Measurements from ENCODE around the gene HSDL2.

HSDL2 gene

DNA sequence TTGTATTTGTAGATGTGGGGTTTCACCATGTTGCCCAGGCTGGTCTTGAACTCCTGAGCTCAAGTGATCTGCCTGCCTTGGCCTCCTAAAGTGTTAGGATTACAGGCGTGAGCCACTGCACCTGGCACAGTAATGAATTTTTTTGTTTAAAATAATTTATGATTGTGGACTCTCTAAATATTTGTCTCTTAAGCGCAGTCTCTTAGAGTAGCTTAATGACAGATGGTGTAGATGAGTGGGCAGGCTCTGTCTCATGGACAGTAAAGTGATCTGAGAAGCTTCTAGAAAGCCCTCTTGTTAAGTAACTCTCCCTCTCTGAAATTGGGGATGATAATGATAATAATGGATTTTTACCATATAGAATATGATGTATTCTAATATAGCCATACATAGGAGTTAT lies 59.3 kb downstream of the HSDL2 start:
- Histone ChIP-seq H3K36me3 (ENCODE audit: control insufficient read depth, insufficient read depth, low read length) (no peaks in the 10 kb centered on the region), H3K9ac (ENCODE audit: low read length) (no peak overlapping the region), H3K27me3 (ENCODE audit: control insufficient read depth, insufficient read depth, low read length) (no peaks in the 10 kb centered on the region), H3K4me3 (ENCODE audit: low read length) (no peak overlapping the region), H3K9me3 (ENCODE audit: control insufficient read depth, low read length) (no peaks in the 10 kb centered on the region), H3K4me1 (ENCODE audit: control insufficient read depth, insufficient read depth, low read length) (no peaks in the 10 kb centered on the region)

DNA sequence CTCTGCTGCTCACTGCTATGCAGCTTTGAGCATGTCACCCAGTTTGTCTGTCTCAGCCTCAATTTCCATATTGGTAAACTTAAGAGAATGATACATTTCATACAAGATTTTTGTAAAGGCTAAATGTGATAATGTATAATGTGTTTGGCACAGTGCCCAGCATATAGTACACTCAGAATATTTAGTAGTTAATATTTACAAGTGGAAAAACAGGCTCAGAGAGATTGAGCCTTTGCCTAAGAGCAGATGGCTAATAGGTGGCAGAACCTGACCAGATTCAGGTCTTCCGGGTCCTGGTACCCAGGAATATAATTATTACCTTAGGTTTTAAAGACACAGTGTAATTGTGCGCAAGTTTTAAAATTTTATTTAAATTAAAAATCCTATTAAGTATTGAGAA lies 59.9 kb downstream of the HSDL2 start:
- no peak overlapping the region for H3K9ac ChIP-seq (ENCODE audit: low read length)
- H3K9me3 ChIP-seq (ENCODE audit: control insufficient read depth, low read length), result no peaks in the 10 kb centered on the region
- H3K27me3 ChIP-seq (ENCODE audit: control insufficient read depth, insufficient read depth, low read length), result no peaks in the 10 kb centered on the region
- H3K36me3 ChIP-seq (ENCODE audit: control insufficient read depth, insufficient read depth, low read length), result no peaks in the 10 kb centered on the region
- H3K4me1 ChIP-seq (ENCODE audit: control insufficient read depth, insufficient read depth, low read length), result no peaks in the 10 kb centered on the region
- H3K4me3 ChIP-seq (ENCODE audit: low read length), result no peak overlapping the region

- no peaks in the 10 kb centered on the region for H3K9me3 ChIP-seq (ENCODE audit: control insufficient read depth, low read length)
- no peaks in the 10 kb centered on the region for H3K27me3 ChIP-seq (ENCODE audit: control insufficient read depth, insufficient read depth, low read length)
- H3K9ac ChIP-seq (ENCODE audit: low read length), result no peak overlapping the region
- no peaks in the 10 kb centered on the region for H3K36me3 ChIP-seq (ENCODE audit: control insufficient read depth, insufficient read depth, low read length)
- no peak overlapping the region for H3K4me3 ChIP-seq (ENCODE audit: low read length)
- H3K4me1 ChIP-seq (ENCODE audit: control insufficient read depth, insufficient read depth, low read length), result no peaks in the 10 kb centered on the region
These were observed 63.3 kb downstream of the HSDL2 start for GRCh38 chr9:112443200-112443599.

GRCh38 chr9:112443636-112444035 lies 63.7 kb downstream of the HSDL2 start:
- no peak overlapping the region for H3K9ac ChIP-seq (ENCODE audit: low read length)
- no peak overlapping the region for H3K4me3 ChIP-seq (ENCODE audit: low read length)
- no peaks in the 10 kb centered on the region for H3K9me3 ChIP-seq (ENCODE audit: control insufficient read depth, low read length)
- no peaks in the 10 kb centered on the region for H3K4me1 ChIP-seq (ENCODE audit: control insufficient read depth, insufficient read depth, low read length)
- no peaks in the 10 kb centered on the region for H3K36me3 ChIP-seq (ENCODE audit: control insufficient read depth, insufficient read depth, low read length)
- no peaks in the 10 kb centered on the region for H3K27me3 ChIP-seq (ENCODE audit: control insufficient read depth, insufficient read depth, low read length)

GRCh38 chr9:112445196-112445595 lies 65.3 kb downstream of the HSDL2 start:
- no peak overlapping the region for H3K9ac ChIP-seq (ENCODE audit: low read length)

GRCh38 chr9:112446080-112446479 lies 66.2 kb downstream of the HSDL2 start:
- Histone ChIP-seq H3K4me3 (ENCODE audit: low read length) (no peak overlapping the region), H3K27me3 (ENCODE audit: control insufficient read depth, insufficient read depth, low read length) (no peaks in the 10 kb centered on the region), H3K36me3 (ENCODE audit: control insufficient read depth, insufficient read depth, low read length) (no peaks in the 10 kb centered on the region), H3K9me3 (ENCODE audit: control insufficient read depth, low read length) (no peaks in the 10 kb centered on the region), H3K9ac (ENCODE audit: low read length) (no peak overlapping the region), H3K4me1 (ENCODE audit: control insufficient read depth, insufficient read depth, low read length) (no peaks in the 10 kb centered on the region)

More at GRCh38 chr9:112445196-112445595, 65.3 kb downstream of the HSDL2 start:
- Histone ChIP-seq H3K4me1 (ENCODE audit: control insufficient read depth, insufficient read depth, low read length) (no peaks in the 10 kb centered on the region), H3K27me3 (ENCODE audit: control insufficient read depth, insufficient read depth, low read length) (no peaks in the 10 kb centered on the region), H3K4me3 (ENCODE audit: low read length) (no peak overlapping the region), H3K9me3 (ENCODE audit: control insufficient read depth, low read length) (no peaks in the 10 kb centered on the region), H3K36me3 (ENCODE audit: control insufficient read depth, insufficient read depth, low read length) (no peaks in the 10 kb centered on the region)

- no peaks in the 10 kb centered on the region for H3K4me1 ChIP-seq (ENCODE audit: control insufficient read depth, insufficient read depth, low read length)
- no peaks in the 10 kb centered on the region for H3K9me3 ChIP-seq (ENCODE audit: control insufficient read depth, low read length)
- H3K9ac ChIP-seq (ENCODE audit: low read length), result no peak overlapping the region
These were observed 66.6 kb downstream of the HSDL2 start for GRCh38 chr9:112446526-112446925.

DNA sequence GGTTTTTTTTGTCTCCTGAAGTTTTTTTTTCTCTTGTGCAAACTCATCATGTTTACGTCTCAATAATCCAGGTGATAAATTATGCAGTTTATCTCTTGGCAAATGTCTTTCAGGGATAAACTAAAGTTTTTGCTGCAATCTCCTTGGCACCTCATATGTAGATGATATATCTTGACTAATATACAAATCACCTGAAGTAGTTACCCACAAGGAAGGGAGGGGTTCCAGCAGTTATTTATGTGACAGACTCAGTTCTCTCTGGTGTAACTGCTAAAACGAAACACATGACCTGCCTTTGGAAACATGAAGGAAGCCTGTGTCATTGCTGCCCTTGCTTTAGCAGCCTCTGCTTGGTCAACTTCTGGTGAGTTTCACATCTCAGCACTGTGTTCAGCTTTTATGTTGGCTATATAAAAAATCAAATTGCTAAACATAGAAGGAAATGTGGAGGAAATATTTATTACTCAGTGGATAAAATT lies 67.4 kb downstream of the HSDL2 start:
- H3K4me1 ChIP-seq (ENCODE audit: control insufficient read depth, insufficient read depth, low read length), result no peaks in the 10 kb centered on the region
- H3K27me3 ChIP-seq (ENCODE audit: control insufficient read depth, insufficient read depth, low read length), result no peaks in the 10 kb centered on the region
- H3K4me3 ChIP-seq (ENCODE audit: low read length), result no peak overlapping the region
- H3K9me3 ChIP-seq (ENCODE audit: control insufficient read depth, low read length), result no peaks in the 10 kb centered on the region
- H3K9ac ChIP-seq (ENCODE audit: low read length), result no peak overlapping the region
- no peaks in the 10 kb centered on the region for H3K36me3 ChIP-seq (ENCODE audit: control insufficient read depth, insufficient read depth, low read length)

More at GRCh38 chr9:112446526-112446925, 66.6 kb downstream of the HSDL2 start:
- Histone ChIP-seq H3K36me3 (ENCODE audit: control insufficient read depth, insufficient read depth, low read length) (no peaks in the 10 kb centered on the region), H3K27me3 (ENCODE audit: control insufficient read depth, insufficient read depth, low read length) (no peaks in the 10 kb centered on the region), H3K4me3 (ENCODE audit: low read length) (no peak overlapping the region)

GRCh38 chr9:112462855-112463254 lies 82.9 kb downstream of the HSDL2 start:
- Histone ChIP-seq H3K36me3 (ENCODE audit: control insufficient read depth, insufficient read depth, low read length) (no peaks in the 10 kb centered on the region), H3K9me3 (ENCODE audit: control insufficient read depth, low read length) (no peaks in the 10 kb centered on the region), H3K4me3 (ENCODE audit: low read length) (no peak overlapping the region), H3K27me3 (ENCODE audit: control insufficient read depth, insufficient read depth, low read length) (no peaks in the 10 kb centered on the region), H3K4me1 (ENCODE audit: control insufficient read depth, insufficient read depth, low read length) (no peaks in the 10 kb centered on the region), H3K9ac (ENCODE audit: low read length) (no peak overlapping the region)

DNA sequence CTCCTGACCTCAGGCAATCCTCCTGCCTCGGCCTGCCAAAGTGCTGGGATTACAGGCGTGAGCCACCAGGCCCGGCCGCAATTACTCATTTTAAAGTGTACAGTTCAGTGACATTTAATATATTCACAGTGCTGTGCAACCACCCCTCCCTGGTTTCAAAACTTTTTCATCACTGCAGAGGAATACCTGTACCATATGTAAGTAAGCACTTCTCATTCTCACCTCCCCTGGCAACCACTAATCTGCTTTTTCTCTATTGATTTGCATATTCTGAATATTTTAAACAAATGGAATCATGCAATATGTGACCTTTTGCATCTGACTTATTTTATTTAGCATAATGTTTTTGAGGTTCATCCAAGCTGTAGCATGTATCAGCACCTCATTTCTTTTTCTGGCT lies 85.4 kb downstream of the HSDL2 start:
- Histone ChIP-seq H3K9ac (ENCODE audit: low read length) (no peak overlapping the region), H3K36me3 (ENCODE audit: control insufficient read depth, insufficient read depth, low read length) (no peaks in the 10 kb centered on the region), H3K27me3 (ENCODE audit: control insufficient read depth, insufficient read depth, low read length) (no peaks in the 10 kb centered on the region), H3K9me3 (ENCODE audit: control insufficient read depth, low read length) (no peaks in the 10 kb centered on the region), H3K4me3 (ENCODE audit: low read length) (no peak overlapping the region), H3K4me1 (ENCODE audit: control insufficient read depth, insufficient read depth, low read length) (no peaks in the 10 kb centered on the region)

DNA sequence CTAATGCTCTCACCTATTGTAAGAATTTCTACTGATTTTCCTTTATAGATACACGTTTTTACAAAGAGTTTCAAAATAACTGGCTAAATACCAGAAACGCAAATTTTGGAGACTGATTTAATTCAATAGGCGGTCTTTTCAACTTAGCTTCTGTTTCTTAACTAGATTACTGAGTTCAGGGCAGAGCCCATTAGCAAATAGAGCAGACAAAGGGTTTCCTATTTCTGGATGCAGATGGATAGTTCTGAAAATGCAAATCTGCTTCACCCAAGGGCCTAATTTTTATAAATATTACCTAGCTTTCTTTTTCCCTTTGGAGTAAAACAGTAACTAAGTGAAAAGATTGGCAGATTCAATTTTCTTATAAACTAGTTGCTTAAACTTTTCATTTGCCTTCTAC lies 93.1 kb downstream of the HSDL2 start:
- Histone ChIP-seq H3K4me1 (ENCODE audit: control insufficient read depth, insufficient read depth, low read length) (no peaks in the 10 kb centered on the region), H3K36me3 (ENCODE audit: control insufficient read depth, insufficient read depth, low read length) (no peaks in the 10 kb centered on the region), H3K9ac (ENCODE audit: low read length) (no peak overlapping the region), H3K27me3 (ENCODE audit: control insufficient read depth, insufficient read depth, low read length) (no peaks in the 10 kb centered on the region), H3K4me3 (ENCODE audit: low read length) (no peak overlapping the region), H3K9me3 (ENCODE audit: control insufficient read depth, low read length) (no peaks in the 10 kb centered on the region)

DNA sequence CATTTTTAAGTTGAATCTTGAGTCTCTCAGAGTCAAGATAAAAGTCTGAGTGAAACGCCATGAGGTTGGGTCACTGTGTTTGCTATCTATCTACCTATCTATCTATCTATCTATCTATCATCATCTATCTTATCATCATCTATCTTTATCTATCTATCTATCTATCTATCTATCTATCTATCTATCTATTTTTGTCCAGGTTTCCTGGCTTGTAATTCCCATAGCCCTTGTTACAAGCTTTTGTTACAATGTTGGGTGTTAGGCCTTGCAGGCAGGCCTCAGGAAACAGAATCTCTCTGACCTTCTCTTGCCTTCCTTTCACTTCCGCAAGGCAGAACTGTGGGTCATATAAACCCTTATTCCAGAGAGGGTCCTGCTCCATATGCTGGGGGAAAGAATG lies 94.1 kb downstream of the HSDL2 start:
- Histone ChIP-seq H3K36me3 (ENCODE audit: control insufficient read depth, insufficient read depth, low read length) (no peaks in the 10 kb centered on the region), H3K9ac (ENCODE audit: low read length) (no peak overlapping the region), H3K27me3 (ENCODE audit: control insufficient read depth, insufficient read depth, low read length) (no peaks in the 10 kb centered on the region), H3K4me3 (ENCODE audit: low read length) (no peak overlapping the region), H3K9me3 (ENCODE audit: control insufficient read depth, low read length) (no peaks in the 10 kb centered on the region), H3K4me1 (ENCODE audit: control insufficient read depth, insufficient read depth, low read length) (no peaks in the 10 kb centered on the region)

DNA sequence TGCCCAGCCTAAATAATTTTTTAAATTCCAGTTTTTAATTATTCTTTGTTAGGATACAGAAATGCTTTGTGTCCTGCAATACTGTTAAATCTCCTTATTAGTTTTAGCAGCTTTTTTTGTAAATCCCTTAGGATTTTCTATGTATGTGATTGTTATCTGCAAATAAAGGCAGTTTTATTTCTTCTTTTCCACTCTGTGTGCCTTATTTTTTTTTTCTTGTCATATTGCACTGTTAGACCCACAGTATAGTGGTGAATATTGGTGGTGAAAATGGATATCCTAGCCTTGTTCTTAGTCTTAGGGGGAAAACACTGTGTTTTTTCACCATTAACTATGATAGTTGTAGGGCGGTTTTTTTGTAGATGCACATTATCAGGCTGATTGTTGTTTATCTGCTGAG lies 95.4 kb downstream of the HSDL2 start:
- H3K4me3 ChIP-seq (ENCODE audit: low read length), result no peak overlapping the region
- no peaks in the 10 kb centered on the region for H3K36me3 ChIP-seq (ENCODE audit: control insufficient read depth, insufficient read depth, low read length)

More for the DNA sequence above, 95.4 kb downstream of the HSDL2 start:
- Histone ChIP-seq H3K9ac (ENCODE audit: low read length) (no peak overlapping the region), H3K4me1 (ENCODE audit: control insufficient read depth, insufficient read depth, low read length) (no peaks in the 10 kb centered on the region), H3K9me3 (ENCODE audit: control insufficient read depth, low read length) (no peaks in the 10 kb centered on the region), H3K27me3 (ENCODE audit: control insufficient read depth, insufficient read depth, low read length) (no peaks in the 10 kb centered on the region)
